Measurements from ENCODE around the gene ZNF888. TPM values are rescaled to one million over a fixed set of nuclear protein-coding genes. Genes with fewer than 3 reads are reported as not detected.
"Not testable (repeated sequence)": the region's sequence is repeated elsewhere in the genome, so short reads cannot be mapped to it uniquely, and the experiment has no call there.

Gene ZNF888
- total and polyA plus RNA-seq, 4 donors = 1.1 to 5.0 (median 2.9) TPM

GRCh38 chr19:52898101-52898500 is 25.1 kb downstream of the ZNF888 start:
- Histone ChIP-seq H3K4me1 (ENCODE audit: control insufficient read depth in 1 of 2, insufficient read depth in 2 of 2, low read length in 2 of 2) (no peaks in the 10 kb centered on the region), H3K27me3 (ENCODE audit: control insufficient read depth in 1 of 2, insufficient read depth in 2 of 2, low read length in 1 of 2) (no peaks in the 10 kb centered on the region), H3K9me3 (ENCODE audit: control insufficient read depth, low read length) (no peaks in the 10 kb centered on the region), H3K4me3 (ENCODE audit: low read length in 2 of 2) (peak overlapping the region in 1 of 2 donors; percentile 37), H3K27ac (ENCODE audit: low read depth in 1 of 2, low read length in 2 of 2) (peak overlapping the region; percentile 23 to 44), H3K36me3 (ENCODE audit: control insufficient read depth in 1 of 2, insufficient read depth in 2 of 2, low read length in 1 of 2) (no peaks in the 10 kb centered on the region)
- peak; percentile 32 for ATAC-seq (ENCODE audit: low FRiP score)
- DNase-seq = no peak
- 67 to 69% methylated on average over 15 of the region's 15 CpGs for WGBS, 2 donors
- intact Hi-C loops (cut with DNase I) = loop anchor here in 1 of 2 donors (10.0 kb wide), 1 partner anchor 67 kb away; the partner anchor contains the start of gene ZNF816

GRCh38 chr19:52897138-52897935 is 25.9 kb downstream of the ZNF888 start, which contains the start of gene ZNF320:
ZNF320 (minus strand) TSS chr19:52897635; CDS start chr19:52890255, 7,380 bp downstream.
- peak within 1 kb of the TSS; percentile 44 to 71 for H3K4me3 ChIP-seq (ENCODE audit: low read length in 2 of 2)
- no peaks in the 10 kb centered on the region for H3K27me3 ChIP-seq (ENCODE audit: control insufficient read depth in 1 of 2, insufficient read depth in 2 of 2, low read length in 1 of 2)
- H3K36me3 ChIP-seq (ENCODE audit: control insufficient read depth in 1 of 2, insufficient read depth in 2 of 2, low read length in 1 of 2) = no peaks in the 10 kb centered on the region
- ATAC-seq (ENCODE audit: low FRiP score) (peak; percentile 100), DNase-seq (peak; percentile 97 to 99)
- intact Hi-C loops (cut with DNase I) = loop anchor here in 1 of 2 donors (2.0 to 10.0 kb wide), 2 partner anchors 25 to 67 kb away; partner anchors contain the start of genes ZNF816 and ZNF888
- WGBS, 2 donors = 0 to 1% methylated on average over 56 of the region's 56 CpGs
- no peaks in the 10 kb centered on the region for H3K9me3 ChIP-seq (ENCODE audit: control insufficient read depth, low read length)
- H3K4me1 ChIP-seq (ENCODE audit: control insufficient read depth in 1 of 2, insufficient read depth in 2 of 2, low read length in 2 of 2) = no peaks in the 10 kb centered on the region
- peak within 1 kb of the TSS; percentile 53 to 55 for H3K27ac ChIP-seq (ENCODE audit: low read depth in 1 of 2, low read length in 2 of 2)

- peak overlapping the region; percentile 44 to 71 for H3K4me3 ChIP-seq (ENCODE audit: low read length in 2 of 2)
- no peak for DNase-seq
- WGBS, 2 donors = 41 to 44% methylated on average over 24 of the region's 24 CpGs
- peak overlapping the region; percentile 53 to 55 for H3K27ac ChIP-seq (ENCODE audit: low read depth in 1 of 2, low read length in 2 of 2)
- intact Hi-C loops (cut with DNase I) = loop anchor here in 1 of 2 donors (2.0 to 10.0 kb wide), 2 partner anchors 26 to 68 kb away; partner anchors contain the start of genes ZNF816 and ZNF888
- H3K9me3 ChIP-seq (ENCODE audit: control insufficient read depth, low read length) = no peaks in the 10 kb centered on the region
- H3K4me1 ChIP-seq (ENCODE audit: control insufficient read depth in 1 of 2, insufficient read depth in 2 of 2, low read length in 2 of 2) = no peaks in the 10 kb centered on the region
- no peaks in the 10 kb centered on the region for H3K36me3 ChIP-seq (ENCODE audit: control insufficient read depth in 1 of 2, insufficient read depth in 2 of 2, low read length in 1 of 2)
- ATAC-seq (ENCODE audit: low FRiP score) = peak; percentile 30
- no peaks in the 10 kb centered on the region for H3K27me3 ChIP-seq (ENCODE audit: control insufficient read depth in 1 of 2, insufficient read depth in 2 of 2, low read length in 1 of 2)
Observed at GRCh38 chr19:52896431-52897137, 26.6 kb downstream of the ZNF888 start.

GRCh38 chr19:52891336-52891735 is 31.9 kb downstream of the ZNF888 start:
- Histone ChIP-seq H3K9me3 (ENCODE audit: control insufficient read depth, low read length) (peaks cover 2% of the 10 kb centered on the region), H3K36me3 (ENCODE audit: control insufficient read depth in 1 of 2, insufficient read depth in 2 of 2, low read length in 1 of 2) (peaks cover 3 to 6% of the 10 kb centered on the region in 2 donors), H3K27ac (ENCODE audit: low read depth in 1 of 2, low read length in 2 of 2) (no peak overlapping the region), H3K4me3 (ENCODE audit: low read length in 2 of 2) (no peak overlapping the region), H3K4me1 (ENCODE audit: control insufficient read depth in 1 of 2, insufficient read depth in 2 of 2, low read length in 2 of 2) (no peaks in the 10 kb centered on the region), H3K27me3 (ENCODE audit: control insufficient read depth in 1 of 2, insufficient read depth in 2 of 2, low read length in 1 of 2) (no peaks in the 10 kb centered on the region)
- DNase-seq (no peak), ATAC-seq (ENCODE audit: low FRiP score) (no peak)
- WGBS, 2 donors = 53 to 54% methylated on average over 4 of the region's 4 CpGs
- intact Hi-C loops (cut with DNase I) = loop anchor here in 1 of 2 donors (10.0 kb wide), 1 partner anchor 73 kb away; the partner anchor contains the start of gene ZNF816

GRCh38 chr19:52889931-52890330 is 33.3 kb downstream of the ZNF888 start:
- DNase-seq = no peak
- no peaks in the 10 kb centered on the region for H3K27me3 ChIP-seq (ENCODE audit: control insufficient read depth in 1 of 2, insufficient read depth in 2 of 2, low read length in 1 of 2)
- intact Hi-C loops (cut with DNase I) = loop anchor here in 1 of 2 donors (10.0 kb wide), 1 partner anchor 75 kb away; the partner anchor contains the start of gene ZNF816
- no peak for ATAC-seq (ENCODE audit: low FRiP score)
- H3K4me3 ChIP-seq (ENCODE audit: low read length in 2 of 2) = no peak overlapping the region
- H3K4me1 ChIP-seq (ENCODE audit: control insufficient read depth in 1 of 2, insufficient read depth in 2 of 2, low read length in 2 of 2) = no peaks in the 10 kb centered on the region
- 98 to 99% methylated on average over 4 of the region's 4 CpGs for WGBS, 2 donors
- peaks cover 2% of the 10 kb centered on the region for H3K9me3 ChIP-seq (ENCODE audit: control insufficient read depth, low read length)
- H3K27ac ChIP-seq (ENCODE audit: low read depth in 1 of 2, low read length in 2 of 2) = no peak overlapping the region
- peaks cover 3 to 6% of the 10 kb centered on the region in 2 donors for H3K36me3 ChIP-seq (ENCODE audit: control insufficient read depth in 1 of 2, insufficient read depth in 2 of 2, low read length in 1 of 2)

- 90 to 93% methylated on average over 7 of the region's 7 CpGs for whole genome bisulfite sequencing, 2 donors
- Histone ChIP-seq H3K4me3 (ENCODE audit: low read length in 2 of 2) (no peak overlapping the region), H3K4me1 (ENCODE audit: control insufficient read depth in 1 of 2, insufficient read depth in 2 of 2, low read length in 2 of 2) (no peaks in the 10 kb centered on the region), H3K36me3 (ENCODE audit: control insufficient read depth in 1 of 2, insufficient read depth in 2 of 2, low read length in 1 of 2) (peaks cover 3 to 11% of the 10 kb centered on the region in 2 donors), H3K27me3 (ENCODE audit: control insufficient read depth in 1 of 2, insufficient read depth in 2 of 2, low read length in 1 of 2) (no peaks in the 10 kb centered on the region), H3K27ac (ENCODE audit: low read depth in 1 of 2, low read length in 2 of 2) (no peak overlapping the region), H3K9me3 (ENCODE audit: control insufficient read depth, low read length) (peaks cover 5% of the 10 kb centered on the region)
- no peak for DNase-seq
- no peak for ATAC-seq (ENCODE audit: low FRiP score)
- intact Hi-C loops (cut with DNase I) = no loop called here
Observed at GRCh38 chr19:52889076-52889475, 34.2 kb downstream of the ZNF888 start.

GRCh38 chr19:52880895-52881389 is 42.3 kb downstream of the ZNF888 start:
- 89 to 92% methylated on average over 11 of the region's 11 CpGs for WGBS, 2 donors
- H3K27me3 ChIP-seq (ENCODE audit: control insufficient read depth in 1 of 2, insufficient read depth in 2 of 2, low read length in 1 of 2) = no peaks in the 10 kb centered on the region
- H3K9me3 ChIP-seq (ENCODE audit: control insufficient read depth, low read length) = peaks cover 11% of the 10 kb centered on the region
- no peak overlapping the region for H3K27ac ChIP-seq (ENCODE audit: low read depth in 1 of 2, low read length in 2 of 2)
- ATAC-seq (ENCODE audit: low FRiP score) (no peak), DNase-seq (no peak)
- intact Hi-C loops (cut with DNase I) = no loop called here
- H3K36me3 ChIP-seq (ENCODE audit: control insufficient read depth in 1 of 2, insufficient read depth in 2 of 2, low read length in 1 of 2) = peaks cover 8 to 13% of the 10 kb centered on the region in 2 donors
- no peak overlapping the region for H3K4me3 ChIP-seq (ENCODE audit: low read length in 2 of 2)
- no peaks in the 10 kb centered on the region for H3K4me1 ChIP-seq (ENCODE audit: control insufficient read depth in 1 of 2, insufficient read depth in 2 of 2, low read length in 2 of 2)

GRCh38 chr19:52872996-52873395 is 50.2 kb downstream of the ZNF888 start:
- H3K27ac ChIP-seq (ENCODE audit: low read depth in 1 of 2, low read length in 2 of 2); ATAC-seq (ENCODE audit: low FRiP score); H3K9me3 ChIP-seq (ENCODE audit: control insufficient read depth, low read length); DNase-seq; H3K4me3 ChIP-seq (ENCODE audit: low read length in 2 of 2); H3K4me1 ChIP-seq (ENCODE audit: control insufficient read depth in 1 of 2, insufficient read depth in 2 of 2, low read length in 2 of 2); intact Hi-C loops (cut with DNase I); H3K36me3 ChIP-seq (ENCODE audit: control insufficient read depth in 1 of 2, insufficient read depth in 2 of 2, low read length in 1 of 2); H3K27me3 ChIP-seq (ENCODE audit: control insufficient read depth in 1 of 2, insufficient read depth in 2 of 2, low read length in 1 of 2): not testable (repeated sequence)
- WGBS, 2 donors = 87 to 89% methylated on average over 6 of the region's 6 CpGs

Measured in aorta (tissue), 5 donors.